ENCODE measurements around the gene MBTPS1. TPM values are rescaled to one million over a fixed set of nuclear protein-coding genes. Genes with fewer than 3 reads are reported as not detected.

Gene MBTPS1
- total and polyA plus RNA-seq, 4 donors = 28.9 to 108 (median 71.6) TPM

GRCh38 chr16:84098939-84099338 lies 17.8 kb downstream of the MBTPS1 start:
- Histone ChIP-seq H3K36me3 (ENCODE audit: control insufficient read depth in 1 of 2, insufficient read depth in 2 of 2, low read length in 1 of 2) (peaks cover 0 to 3% of the 10 kb centered on the region in 2 donors), H3K4me3 (ENCODE audit: low read length in 2 of 2) (no peak overlapping the region), H3K4me1 (ENCODE audit: control insufficient read depth in 1 of 2, insufficient read depth in 2 of 2, low read length in 2 of 2) (no peaks in the 10 kb centered on the region), H3K9me3 (ENCODE audit: control insufficient read depth, low read length) (no peaks in the 10 kb centered on the region), H3K27me3 (ENCODE audit: control insufficient read depth in 1 of 2, insufficient read depth in 2 of 2, low read length in 1 of 2) (no peaks in the 10 kb centered on the region), H3K27ac (ENCODE audit: low read depth in 1 of 2, low read length in 2 of 2) (no peak overlapping the region)
- 94 to 95% methylated on average over 7 of the region's 7 CpGs for WGBS, 2 donors
- intact Hi-C loops (cut with DNase I) = no loop called here
- no peak for DNase-seq
- ATAC-seq (ENCODE audit: low FRiP score) = no peak

- Histone ChIP-seq H3K27me3 (ENCODE audit: control insufficient read depth in 1 of 2, insufficient read depth in 2 of 2, low read length in 1 of 2) (no peaks in the 10 kb centered on the region), H3K4me1 (ENCODE audit: control insufficient read depth in 1 of 2, insufficient read depth in 2 of 2, low read length in 2 of 2) (no peaks in the 10 kb centered on the region), H3K36me3 (ENCODE audit: control insufficient read depth in 1 of 2, insufficient read depth in 2 of 2, low read length in 1 of 2) (peaks cover 3 to 4% of the 10 kb centered on the region in 2 donors), H3K27ac (ENCODE audit: low read depth in 1 of 2, low read length in 2 of 2) (no peak overlapping the region), H3K4me3 (ENCODE audit: low read length in 2 of 2) (no peak overlapping the region), H3K9me3 (ENCODE audit: control insufficient read depth, low read length) (no peaks in the 10 kb centered on the region)
- ATAC-seq (ENCODE audit: low FRiP score) (no peak), DNase-seq (no peak)
- 56 to 64% methylated on average over 4 of the region's 4 CpGs for WGBS, 2 donors
- intact Hi-C loops (cut with DNase I) = no loop called here
Measured at GRCh38 chr16:84096447-84097005, 20.2 kb downstream of the MBTPS1 start.

GRCh38 chr16:84095466-84095865 lies 21.3 kb downstream of the MBTPS1 start:
- H3K27me3 ChIP-seq (ENCODE audit: control insufficient read depth in 1 of 2, insufficient read depth in 2 of 2, low read length in 1 of 2) = no peaks in the 10 kb centered on the region
- no peak for ATAC-seq (ENCODE audit: low FRiP score)
- no peak overlapping the region for H3K4me3 ChIP-seq (ENCODE audit: low read length in 2 of 2)
- H3K36me3 ChIP-seq (ENCODE audit: control insufficient read depth in 1 of 2, insufficient read depth in 2 of 2, low read length in 1 of 2) = peaks cover 3 to 6% of the 10 kb centered on the region in 2 donors
- intact Hi-C loops (cut with DNase I) = no loop called here
- no peaks in the 10 kb centered on the region for H3K9me3 ChIP-seq (ENCODE audit: control insufficient read depth, low read length)
- no peak overlapping the region for H3K27ac ChIP-seq (ENCODE audit: low read depth in 1 of 2, low read length in 2 of 2)
- 88% methylated on average over 14 of the region's 14 CpGs for WGBS, 2 donors
- no peak for DNase-seq
- no peaks in the 10 kb centered on the region for H3K4me1 ChIP-seq (ENCODE audit: control insufficient read depth in 1 of 2, insufficient read depth in 2 of 2, low read length in 2 of 2)

- WGBS, 2 donors = 94 to 99% methylated on average over 4 of the region's 4 CpGs
- Histone ChIP-seq H3K27ac (ENCODE audit: low read depth in 1 of 2, low read length in 2 of 2) (no peak overlapping the region), H3K27me3 (ENCODE audit: control insufficient read depth in 1 of 2, insufficient read depth in 2 of 2, low read length in 1 of 2) (no peaks in the 10 kb centered on the region), H3K4me1 (ENCODE audit: control insufficient read depth in 1 of 2, insufficient read depth in 2 of 2, low read length in 2 of 2) (no peaks in the 10 kb centered on the region), H3K36me3 (ENCODE audit: control insufficient read depth in 1 of 2, insufficient read depth in 2 of 2, low read length in 1 of 2) (peaks cover 7 to 8% of the 10 kb centered on the region in 2 donors), H3K4me3 (ENCODE audit: low read length in 2 of 2) (no peak overlapping the region), H3K9me3 (ENCODE audit: control insufficient read depth, low read length) (no peaks in the 10 kb centered on the region)
- intact Hi-C loops (cut with DNase I) = no loop called here
- DNase-seq (no peak), ATAC-seq (ENCODE audit: low FRiP score) (no peak)
Measured at GRCh38 chr16:84093879-84094270, 22.9 kb downstream of the MBTPS1 start.

- intact Hi-C loops (cut with DNase I) = no loop called here
- ATAC-seq (ENCODE audit: low FRiP score) = no peak
- Histone ChIP-seq H3K9me3 (ENCODE audit: control insufficient read depth, low read length) (no peaks in the 10 kb centered on the region), H3K27me3 (ENCODE audit: control insufficient read depth in 1 of 2, insufficient read depth in 2 of 2, low read length in 1 of 2) (no peaks in the 10 kb centered on the region), H3K36me3 (ENCODE audit: control insufficient read depth in 1 of 2, insufficient read depth in 2 of 2, low read length in 1 of 2) (peaks cover 4 to 9% of the 10 kb centered on the region in 2 donors), H3K4me3 (ENCODE audit: low read length in 2 of 2) (no peak overlapping the region), H3K4me1 (ENCODE audit: control insufficient read depth in 1 of 2, insufficient read depth in 2 of 2, low read length in 2 of 2) (no peaks in the 10 kb centered on the region), H3K27ac (ENCODE audit: low read depth in 1 of 2, low read length in 2 of 2) (no peak overlapping the region)
- no peak for DNase-seq
- 86 to 88% methylated on average over 16 of the region's 16 CpGs for WGBS, 2 donors
Measured at GRCh38 chr16:84093120-84093878, 23.4 kb downstream of the MBTPS1 start.

GRCh38 chr16:84091460-84091859 lies 25.3 kb downstream of the MBTPS1 start:
- ATAC-seq (ENCODE audit: low FRiP score) (no peak), DNase-seq (no peak)
- H3K27me3 ChIP-seq (ENCODE audit: control insufficient read depth in 1 of 2, insufficient read depth in 2 of 2, low read length in 1 of 2) = no peaks in the 10 kb centered on the region
- H3K36me3 ChIP-seq (ENCODE audit: control insufficient read depth in 1 of 2, insufficient read depth in 2 of 2, low read length in 1 of 2) = peaks cover 6 to 11% of the 10 kb centered on the region in 2 donors
- no peaks in the 10 kb centered on the region for H3K9me3 ChIP-seq (ENCODE audit: control insufficient read depth, low read length)
- H3K4me3 ChIP-seq (ENCODE audit: low read length in 2 of 2) = no peak overlapping the region
- H3K27ac ChIP-seq (ENCODE audit: low read depth in 1 of 2, low read length in 2 of 2) = no peak overlapping the region
- H3K4me1 ChIP-seq (ENCODE audit: control insufficient read depth in 1 of 2, insufficient read depth in 2 of 2, low read length in 2 of 2) = no peaks in the 10 kb centered on the region
- 87 to 88% methylated on average over 10 of the region's 10 CpGs for WGBS, 2 donors
- intact Hi-C loops (cut with DNase I) = no loop called here

GRCh38 chr16:84090211-84090610 lies 26.5 kb downstream of the MBTPS1 start:
- no peak overlapping the region for H3K4me3 ChIP-seq (ENCODE audit: low read length in 2 of 2)
- no peaks in the 10 kb centered on the region for H3K27me3 ChIP-seq (ENCODE audit: control insufficient read depth in 1 of 2, insufficient read depth in 2 of 2, low read length in 1 of 2)
- WGBS, 2 donors = 90 to 92% methylated on average over 9 of the region's 9 CpGs
- no peaks in the 10 kb centered on the region for H3K4me1 ChIP-seq (ENCODE audit: control insufficient read depth in 1 of 2, insufficient read depth in 2 of 2, low read length in 2 of 2)
- peaks cover 6 to 16% of the 10 kb centered on the region in 2 donors for H3K36me3 ChIP-seq (ENCODE audit: control insufficient read depth in 1 of 2, insufficient read depth in 2 of 2, low read length in 1 of 2)
- DNase-seq = no peak
- no peak overlapping the region for H3K27ac ChIP-seq (ENCODE audit: low read depth in 1 of 2, low read length in 2 of 2)
- no peaks in the 10 kb centered on the region for H3K9me3 ChIP-seq (ENCODE audit: control insufficient read depth, low read length)
- intact Hi-C loops (cut with DNase I) = no loop called here
- no peak for ATAC-seq (ENCODE audit: low FRiP score)

GRCh38 chr16:84088695-84089395 lies 27.9 kb downstream of the MBTPS1 start:
- Histone ChIP-seq H3K9me3 (ENCODE audit: control insufficient read depth, low read length) (no peaks in the 10 kb centered on the region), H3K27me3 (ENCODE audit: control insufficient read depth in 1 of 2, insufficient read depth in 2 of 2, low read length in 1 of 2) (no peaks in the 10 kb centered on the region), H3K4me3 (ENCODE audit: low read length in 2 of 2) (no peak overlapping the region), H3K36me3 (ENCODE audit: control insufficient read depth in 1 of 2, insufficient read depth in 2 of 2, low read length in 1 of 2) (peaks cover 6 to 16% of the 10 kb centered on the region in 2 donors), H3K27ac (ENCODE audit: low read depth in 1 of 2, low read length in 2 of 2) (no peak overlapping the region), H3K4me1 (ENCODE audit: control insufficient read depth in 1 of 2, insufficient read depth in 2 of 2, low read length in 2 of 2) (no peaks in the 10 kb centered on the region)
- no peak for DNase-seq
- intact Hi-C loops (cut with DNase I) = no loop called here
- 79 to 81% methylated on average over 15 of the region's 15 CpGs for WGBS, 2 donors
- ATAC-seq (ENCODE audit: low FRiP score) = no peak
